Activated CD8-positive, alpha-beta memory T cell treated with anti-CD3 and anti-CD28 coated beads, Interleukin-2, amount 10 ng/mL, durations not matched to agents 7 days and 5 days (primary cell): ENCODE measurements around the gene NPFFR1. TPM values are rescaled to one million over a fixed set of nuclear protein-coding genes. Genes with fewer than 3 reads are reported as not detected.
"Not testable (repeated sequence)": the region's sequence is repeated elsewhere in the genome, so short reads cannot be mapped to it uniquely, and the experiment has no call there.

Source experiments
- ATAC-seq: fragments of 150-1000 bp; cut with Tn5 transposase; one replicate; pipeline ENCODE4 v1.10.0; 2021; ENCODE audit warnings: moderate library complexity
- CTCF ChIA-PET: fragments of 350-600 bp; sonication (Branson Sonifier 250); formaldehyde crosslinking; loops from one replicate; lab custom pipeline; 2021; ENCODE audit warnings: antibody characterized with exemption; lab: Charles Lee
- DNase-seq: peaks from one replicate; pipeline ENCODE4 v3.0.0-alpha.2; 2020
- H3K27ac Mint-ChIP-seq: one replicate; pipeline ENCODE4 v1.8.0; 2021; ENCODE audit warnings: mild to moderate bottlenecking, mixed read lengths
- H3K27me3 Mint-ChIP-seq: one replicate; pipeline ENCODE4 v1.8.0; 2021; ENCODE audit warnings: mixed read lengths
- H3K36me3 Mint-ChIP-seq: one replicate; pipeline ENCODE4 v1.8.0; 2021; ENCODE audit warnings: mild to moderate bottlenecking, mixed read lengths
- H3K4me1 Mint-ChIP-seq: one replicate; pipeline ENCODE4 v1.8.0; 2021; ENCODE audit warnings: mixed read lengths
- H3K4me3 Mint-ChIP-seq: one replicate; pipeline ENCODE4 v1.8.0; 2021; ENCODE audit warnings: mild to moderate bottlenecking, moderate library complexity, mixed read lengths
- H3K9me3 Mint-ChIP-seq: one replicate; pipeline ENCODE4 v1.8.0; 2022; ENCODE audit warnings: low read depth, mixed read lengths
- total RNA-seq, 2 experiments: library from RNA; stranded (reverse); gene quantifications; one replicate each; pipeline ENCODE4 v1.2.3, GENCODE V29; 2021

The NPFFR1 gene
- total RNA-seq, 2 experiments from 2014 or later = not detected

- H3K27me3 Mint-ChIP-seq = peaks cover 56% of the 10 kb centered on the region
- H3K27ac Mint-ChIP-seq = no peak overlapping the region
- DNase-seq (no peak), ATAC-seq (no peak)
- CTCF ChIA-PET = interaction anchor here (1.2 to 1.7 kb wide), 2 partner anchors 17 to 108 kb away, joined by 3 to 5 read pairs; no protein-coding TSS in a partner anchor
- peaks cover 7% of the 10 kb centered on the region for H3K36me3 Mint-ChIP-seq
- no peak overlapping the region for H3K4me3 Mint-ChIP-seq
- H3K9me3 Mint-ChIP-seq = peaks cover 3% of the 10 kb centered on the region
- peaks cover 10% of the 10 kb centered on the region for H3K4me1 Mint-ChIP-seq
Measured at GRCh38 chr10:70256463-70256862, 27.3 kb downstream of the NPFFR1 start.

GRCh38 chr10:70255329-70256299 is 28.2 kb downstream of the NPFFR1 start:
- Mint-ChIP-seq H3K36me3 (peaks cover 3% of the 10 kb centered on the region), H3K4me1 (peaks cover 9% of the 10 kb centered on the region), H3K27me3 (peaks cover 63% of the 10 kb centered on the region), H3K9me3 (no peaks in the 10 kb centered on the region), H3K27ac (no peak overlapping the region), H3K4me3 (no peak overlapping the region)
- CTCF ChIA-PET = interaction anchor here (1.2 to 3.2 kb wide), 4 partner anchors 9 to 109 kb away, joined by 3 to 10 read pairs (median 5); no protein-coding TSS in a partner anchor
- ATAC-seq = peak; percentile 52
- no peak for DNase-seq

- CTCF ChIA-PET = interaction anchor here (1.3 to 3.2 kb wide), 2 partner anchors 9 to 33 kb away, joined by 5 to 10 read pairs; no protein-coding TSS in a partner anchor
- H3K36me3 Mint-ChIP-seq = peaks cover 3% of the 10 kb centered on the region
- peaks cover 70% of the 10 kb centered on the region for H3K27me3 Mint-ChIP-seq
- no peaks in the 10 kb centered on the region for H3K9me3 Mint-ChIP-seq
- no peak overlapping the region for H3K4me3 Mint-ChIP-seq
- H3K27ac Mint-ChIP-seq = no peak overlapping the region
- no peak for DNase-seq
- ATAC-seq = peak; percentile 79
- H3K4me1 Mint-ChIP-seq = peaks cover 9% of the 10 kb centered on the region
Measured at GRCh38 chr10:70254778-70255328, 29.0 kb downstream of the NPFFR1 start.

- ATAC-seq (no peak), DNase-seq (no peak)
- Mint-ChIP-seq H3K4me1 (peaks cover 9% of the 10 kb centered on the region), H3K27me3 (peaks cover 70% of the 10 kb centered on the region), H3K36me3 (peaks cover 3% of the 10 kb centered on the region), H3K27ac (no peak overlapping the region), H3K4me3 (no peak overlapping the region), H3K9me3 (no peaks in the 10 kb centered on the region)
- CTCF ChIA-PET = interaction anchor here (1.3 to 3.2 kb wide), 2 partner anchors 10 to 13 kb away, joined by 4 to 10 read pairs; no protein-coding TSS in a partner anchor
Measured at GRCh38 chr10:70253878-70254765, 29.7 kb downstream of the NPFFR1 start.

- Mint-ChIP-seq H3K36me3 (no peaks in the 10 kb centered on the region), H3K27me3 (peaks cover 56% of the 10 kb centered on the region), H3K27ac (no peak overlapping the region), H3K9me3 (no peaks in the 10 kb centered on the region), H3K4me1 (peaks cover 7% of the 10 kb centered on the region), H3K4me3 (no peak overlapping the region)
- ATAC-seq = no peak
- DNase-seq = no peak
- CTCF ChIA-PET = interaction anchor here (0.8 kb wide), 1 partner anchor 113 kb away, joined by 3 read pairs; no protein-coding TSS in a partner anchor
Measured at GRCh38 chr10:70250961-70251680, 32.7 kb downstream of the NPFFR1 start.

GRCh38 chr10:70247360-70247759 is 36.4 kb downstream of the NPFFR1 start:
- H3K9me3 Mint-ChIP-seq = no peaks in the 10 kb centered on the region
- no peaks in the 10 kb centered on the region for H3K36me3 Mint-ChIP-seq
- CTCF ChIA-PET = interaction anchor here (0.7 to 1.6 kb wide), 3 partner anchors 10 to 117 kb away, joined by 3 to 4 read pairs (median 4); partner anchors contain the start of gene PPA1
- H3K27me3 Mint-ChIP-seq = peaks cover 45% of the 10 kb centered on the region
- ATAC-seq = no peak
- H3K4me3 Mint-ChIP-seq = no peak overlapping the region
- DNase-seq = no peak
- H3K4me1 Mint-ChIP-seq = no peaks in the 10 kb centered on the region
- H3K27ac Mint-ChIP-seq = no peak overlapping the region

GRCh38 chr10:70241081-70241480 is 42.7 kb downstream of the NPFFR1 start:
- Mint-ChIP-seq H3K36me3 (peaks cover 2% of the 10 kb centered on the region), H3K27me3 (peaks cover 26% of the 10 kb centered on the region), H3K4me3 (no peak overlapping the region), H3K27ac (no peak overlapping the region), H3K9me3 (no peaks in the 10 kb centered on the region), H3K4me1 (no peaks in the 10 kb centered on the region)
- CTCF ChIA-PET = no interaction called here
- DNase-seq (no peak), ATAC-seq (no peak)

- H3K36me3 Mint-ChIP-seq, ATAC-seq, H3K27ac Mint-ChIP-seq, H3K9me3 Mint-ChIP-seq, DNase-seq, CTCF ChIA-PET, H3K4me1 Mint-ChIP-seq, H3K4me3 Mint-ChIP-seq: not testable (repeated sequence)
- peaks cover 20% of the 10 kb centered on the region for H3K27me3 Mint-ChIP-seq
Measured at GRCh38 chr10:70239986-70240385, 43.8 kb downstream of the NPFFR1 start.

- peaks cover 13% of the 10 kb centered on the region for H3K27me3 Mint-ChIP-seq
- H3K9me3 Mint-ChIP-seq, H3K4me3 Mint-ChIP-seq, H3K27ac Mint-ChIP-seq, H3K4me1 Mint-ChIP-seq, H3K36me3 Mint-ChIP-seq, ATAC-seq, DNase-seq, CTCF ChIA-PET: not testable (repeated sequence)
Measured at GRCh38 chr10:70239077-70239976, 44.5 kb downstream of the NPFFR1 start.

GRCh38 chr10:70237958-70238536 is 45.8 kb downstream of the NPFFR1 start:
- not testable (repeated sequence) for H3K27me3 Mint-ChIP-seq, ATAC-seq, H3K9me3 Mint-ChIP-seq, H3K36me3 Mint-ChIP-seq, H3K4me3 Mint-ChIP-seq, H3K27ac Mint-ChIP-seq, DNase-seq
- H3K4me1 Mint-ChIP-seq = peaks cover 12% of the 10 kb centered on the region
- CTCF ChIA-PET = interaction anchor here (1.1 kb wide), 1 partner anchor 65 kb away, joined by 3 read pairs; no protein-coding TSS in a partner anchor
